GM12874 (cell line): ENCODE results near the gene IFT27.

Experiments
- TF ChIP-seq, protein P1 (sequence below): IDR thresholded peaks from 2 replicates; pipeline ENCODE4 v1.5.1; 2011; ENCODE audit warnings: low read depth, mild to moderate bottlenecking, control low read depth, low read length, moderate library complexity; ENCODE audit not compliant: insufficient read depth

IFT27 gene

GRCh38 chr22:36744791-36745190 lies 31.1 kb downstream of the IFT27 start:
- TF ChIP-seq, protein P1, sequence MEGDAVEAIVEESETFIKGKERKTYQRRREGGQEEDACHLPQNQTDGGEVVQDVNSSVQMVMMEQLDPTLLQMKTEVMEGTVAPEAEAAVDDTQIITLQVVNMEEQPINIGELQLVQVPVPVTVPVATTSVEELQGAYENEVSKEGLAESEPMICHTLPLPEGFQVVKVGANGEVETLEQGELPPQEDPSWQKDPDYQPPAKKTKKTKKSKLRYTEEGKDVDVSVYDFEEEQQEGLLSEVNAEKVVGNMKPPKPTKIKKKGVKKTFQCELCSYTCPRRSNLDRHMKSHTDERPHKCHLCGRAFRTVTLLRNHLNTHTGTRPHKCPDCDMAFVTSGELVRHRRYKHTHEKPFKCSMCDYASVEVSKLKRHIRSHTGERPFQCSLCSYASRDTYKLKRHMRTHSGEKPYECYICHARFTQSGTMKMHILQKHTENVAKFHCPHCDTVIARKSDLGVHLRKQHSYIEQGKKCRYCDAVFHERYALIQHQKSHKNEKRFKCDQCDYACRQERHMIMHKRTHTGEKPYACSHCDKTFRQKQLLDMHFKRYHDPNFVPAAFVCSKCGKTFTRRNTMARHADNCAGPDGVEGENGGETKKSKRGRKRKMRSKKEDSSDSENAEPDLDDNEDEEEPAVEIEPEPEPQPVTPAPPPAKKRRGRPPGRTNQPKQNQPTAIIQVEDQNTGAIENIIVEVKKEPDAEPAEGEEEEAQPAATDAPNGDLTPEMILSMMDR: no peak

GRCh38 chr22:36744413-36744765 lies 31.5 kb downstream of the IFT27 start:
- TF ChIP-seq, protein P1: no peak

DNA sequence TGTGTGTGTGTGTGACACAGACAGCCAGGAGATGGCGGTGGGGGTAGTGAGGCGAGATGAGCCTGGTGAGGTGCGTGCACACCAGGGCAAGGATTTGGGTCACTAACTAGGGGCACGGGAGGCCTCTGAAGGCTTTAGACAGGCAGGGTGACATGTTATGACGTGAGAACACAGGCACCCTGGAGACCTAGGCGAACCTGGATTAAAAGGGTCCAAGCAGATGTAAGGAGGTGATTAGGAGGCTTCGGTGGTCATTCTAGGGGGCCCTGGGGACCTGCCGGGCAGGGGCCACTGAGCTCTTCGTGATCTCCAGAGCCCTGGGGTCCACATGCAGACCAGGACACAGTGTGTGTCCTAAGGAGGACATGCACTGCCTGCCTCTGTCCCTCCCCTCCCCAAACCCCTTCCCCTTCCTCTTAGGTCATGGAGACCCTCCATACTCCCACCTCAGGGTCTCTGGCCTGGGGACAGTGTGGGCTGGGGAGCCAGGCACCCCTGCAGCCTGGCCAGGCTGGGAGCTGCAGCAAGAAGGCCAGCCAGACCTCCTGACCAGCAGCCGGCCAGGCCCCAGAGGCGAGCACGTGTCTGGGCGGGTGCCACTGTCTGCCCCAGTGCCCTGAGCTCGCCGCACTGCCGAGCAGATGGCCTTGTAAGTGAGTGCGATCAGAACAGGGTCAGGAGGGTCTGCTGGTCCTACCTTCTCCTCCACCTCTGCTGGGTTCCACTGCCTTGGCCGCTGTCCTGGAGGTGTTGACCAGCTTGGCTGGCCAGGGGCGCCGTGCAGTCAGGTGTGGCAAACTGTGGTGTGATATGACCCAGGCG lies 32.1 kb downstream of the IFT27 start:
- TF ChIP-seq, protein P1: no peak

GRCh38 chr22:36743011-36743410 lies 32.9 kb downstream of the IFT27 start:
- TF ChIP-seq, protein P1: no peak

GRCh38 chr22:36741968-36742367 lies 34.0 kb downstream of the IFT27 start:
- TF ChIP-seq, protein P1: no peak

DNA sequence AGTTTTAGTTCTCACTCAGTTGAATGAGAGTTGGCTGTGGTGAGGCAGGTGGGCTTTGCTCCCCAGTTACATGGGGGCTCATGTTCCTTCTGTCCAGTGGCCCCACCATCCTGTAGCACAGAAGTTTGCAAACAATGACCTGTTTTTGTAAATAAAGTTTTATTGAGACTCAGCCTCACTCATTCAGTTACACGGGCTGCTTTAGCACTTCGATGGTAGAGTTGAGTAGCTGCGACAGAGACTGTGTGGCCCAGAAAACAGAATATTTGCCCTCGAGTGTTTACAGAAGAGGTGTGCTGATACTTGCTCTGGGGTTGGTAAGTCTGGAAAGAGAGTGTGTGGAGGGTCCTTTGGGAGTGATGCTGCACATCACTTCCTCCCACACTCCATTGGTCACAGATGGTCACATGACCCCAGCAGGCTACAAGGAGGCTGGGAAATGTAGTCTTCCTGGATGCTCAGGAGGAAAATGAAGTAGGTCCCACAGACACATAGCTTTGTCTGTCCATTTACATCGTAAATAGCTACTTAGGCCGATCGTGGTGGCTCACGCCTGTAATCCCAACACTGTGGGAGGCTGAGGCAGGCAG lies 34.6 kb downstream of the IFT27 start:
- TF ChIP-seq, protein P1: no peak

- TF ChIP-seq, protein P1: no peak
Measured at GRCh38 chr22:36740716-36741115, 35.2 kb downstream of the IFT27 start.
